Left lung (tissue), 10 donors: Measurements from ENCODE around the gene PRDX3. TPM values are rescaled to one million over a fixed set of nuclear protein-coding genes. Genes with fewer than 3 reads are reported as not detected.
A peak's percentile ranks its signal among the peaks of the same experiment; 100 is the strongest.
"Not testable (repeated sequence)": the region's sequence is repeated elsewhere in the genome, so short reads cannot be mapped to it uniquely, and the experiment has no call there.

Source experiments
- ATAC-seq: fragments of 200-7000 bp; cut with Tn5 transposase; one replicate; pipeline ENCODE4 v1.9.1; 2020; ENCODE audit warnings: moderate library complexity
- DNase-seq, 4 donors: peaks; one replicate each; pipeline ENCODE4 v3.0.0-alpha.2; 2013 to 2020
- H3K27ac ChIP-seq, 2 donors: fragments of 200-600 bp; sonication (generic) in 1 of 2; one replicate each; pipeline versions ENCODE4 v1.5.0 to v1.8.0; 2020 to 2021
- H3K27me3 ChIP-seq, 2 donors: fragments of 200-600 bp; sonication (generic) in 1 of 2; one replicate each; pipeline versions ENCODE4 v1.5.0 to v1.8.0; 2020 to 2021
- H3K36me3 ChIP-seq, 2 donors: fragments of 200-600 bp; sonication (generic) in 1 of 2; one replicate each; pipeline versions ENCODE4 v1.5.0 to v1.8.0; 2020 to 2021
- H3K4me1 ChIP-seq, 2 donors: fragments of 200-600 bp; one replicate each; pipeline ENCODE4 v1.8.0; 2021
- H3K4me3 ChIP-seq, 2 donors: fragments of 200-600 bp; sonication (generic) in 1 of 2; one replicate each; pipeline versions ENCODE4 v1.5.0 to v1.8.0; 2020 to 2021; ENCODE audit warnings: mild to moderate bottlenecking in 1 of 2
- H3K9me3 ChIP-seq, 2 donors: fragments of 200-600 bp; sonication (generic) in 1 of 2; one replicate each; pipeline versions ENCODE4 v1.5.0 to v1.8.0; 2020 to 2021
- intact Hi-C, 2 donors: fragments of 100-400 bp; cut with DNase I; formaldehyde crosslinking; loops; one replicate each; pipeline versions ENCODE4 v1.11.2 to v1.14.2; 2022
- polyA plus RNA-seq, 6 donors: library from polyadenylated mRNA; unstranded; fragments of 120-200 nt; gene quantifications; one replicate each; pipeline ENCODE4 v1.2.1, GENCODE V29; 2013; ENCODE audit not compliant: insufficient read length in 6 of 6
- total RNA-seq, 2 donors: library from RNA; stranded (reverse); fragmentation: NEBNext Ultra II Directional; extraction: Animal tissue kit (Norgen Biotek cat#: 25700); gene quantifications; one replicate each; pipeline ENCODE4 v1.2.1, GENCODE V29; 2021
- TF ChIP-seq, protein P1 (sequence below), 2 donors: fragments of 200-600 bp; sonication (generic) in 1 of 2; IDR thresholded peaks; one replicate each; pipeline versions ENCODE4 v1.5.0 to v1.8.0; 2021; ENCODE audit warnings: antibody characterized with exemption in 2 of 2
- donor health status: DM: no; HTN: yes; CAD: no.
- donor health status: DM: no; HTN: no; CAD: no.

PRDX3 gene
- total and polyA plus RNA-seq, 8 donors: 122 to 209 (median 183) TPM

GRCh38 chr10:119138346-119139306 lies 40.0 kb downstream of the PRDX3 start:
- Histone ChIP-seq H3K27me3 (no peaks in the 10 kb centered on the region), H3K9me3 (no peaks in the 10 kb centered on the region), H3K4me3 (no peak overlapping the region), H3K4me1 (peaks cover 0 to 29% of the 10 kb centered on the region in 2 donors), H3K27ac (no peak overlapping the region), H3K36me3 (peaks cover 0 to 21% of the 10 kb centered on the region in 2 donors)
- intact Hi-C loops: no loop called here
- DNase-seq (no peak), ATAC-seq (no peak)
- TF ChIP-seq, protein P1, sequence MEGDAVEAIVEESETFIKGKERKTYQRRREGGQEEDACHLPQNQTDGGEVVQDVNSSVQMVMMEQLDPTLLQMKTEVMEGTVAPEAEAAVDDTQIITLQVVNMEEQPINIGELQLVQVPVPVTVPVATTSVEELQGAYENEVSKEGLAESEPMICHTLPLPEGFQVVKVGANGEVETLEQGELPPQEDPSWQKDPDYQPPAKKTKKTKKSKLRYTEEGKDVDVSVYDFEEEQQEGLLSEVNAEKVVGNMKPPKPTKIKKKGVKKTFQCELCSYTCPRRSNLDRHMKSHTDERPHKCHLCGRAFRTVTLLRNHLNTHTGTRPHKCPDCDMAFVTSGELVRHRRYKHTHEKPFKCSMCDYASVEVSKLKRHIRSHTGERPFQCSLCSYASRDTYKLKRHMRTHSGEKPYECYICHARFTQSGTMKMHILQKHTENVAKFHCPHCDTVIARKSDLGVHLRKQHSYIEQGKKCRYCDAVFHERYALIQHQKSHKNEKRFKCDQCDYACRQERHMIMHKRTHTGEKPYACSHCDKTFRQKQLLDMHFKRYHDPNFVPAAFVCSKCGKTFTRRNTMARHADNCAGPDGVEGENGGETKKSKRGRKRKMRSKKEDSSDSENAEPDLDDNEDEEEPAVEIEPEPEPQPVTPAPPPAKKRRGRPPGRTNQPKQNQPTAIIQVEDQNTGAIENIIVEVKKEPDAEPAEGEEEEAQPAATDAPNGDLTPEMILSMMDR (IDR thresholded peaks at IDR 0.05): no peak

DNA sequence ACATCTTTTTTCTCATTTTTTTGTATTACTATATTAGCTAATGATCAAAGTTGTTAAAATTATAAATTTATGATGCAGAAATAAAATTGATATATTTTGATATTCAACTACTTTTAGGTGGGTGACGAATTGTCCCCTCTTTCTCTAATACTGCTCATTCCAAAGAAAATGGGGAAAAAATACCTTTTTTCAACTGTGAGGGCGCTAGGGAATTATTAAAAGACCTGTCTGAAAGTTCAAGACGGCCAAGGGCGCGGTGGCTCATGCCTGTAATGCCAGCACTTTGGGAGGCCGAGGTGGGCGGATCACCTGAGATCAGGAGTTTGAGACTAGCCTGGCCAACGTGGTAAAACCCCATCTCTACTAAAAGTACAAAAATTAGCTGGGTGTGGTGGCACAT lies 40.7 kb downstream of the PRDX3 start:
- H3K27me3 ChIP-seq, H3K9me3 ChIP-seq, H3K27ac ChIP-seq, DNase-seq, H3K4me3 ChIP-seq, intact Hi-C loops, ATAC-seq: not testable (repeated sequence)
- Histone ChIP-seq H3K4me1 (peaks cover 0 to 37% of the 10 kb centered on the region in 2 donors), H3K36me3 (peaks cover 0 to 23% of the 10 kb centered on the region in 2 donors)

DNA sequence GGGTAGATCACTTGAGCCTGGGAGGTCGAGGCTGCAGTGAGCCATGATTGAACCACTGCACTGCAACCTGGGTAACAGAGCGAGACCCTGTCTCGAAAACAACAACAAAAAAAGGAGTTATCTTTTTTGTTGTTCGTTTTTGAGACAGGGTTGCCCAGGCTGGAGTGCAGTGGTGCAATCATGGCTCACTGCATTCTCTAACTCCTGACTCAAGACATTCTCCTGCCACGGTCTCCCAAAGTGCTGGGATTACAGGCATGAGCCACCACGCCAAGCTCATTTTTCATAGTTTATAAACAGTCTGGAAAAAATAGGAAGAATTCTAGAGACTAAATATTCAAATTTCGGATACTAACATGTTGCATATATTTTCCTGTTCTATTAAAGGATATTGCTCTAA lies 42.5 kb downstream of the PRDX3 start:
- intact Hi-C loops: no loop called here
- TF ChIP-seq, protein P1 (IDR thresholded peaks at IDR 0.05): no peak
- no peaks in the 10 kb centered on the region for H3K9me3 ChIP-seq
- no peak overlapping the region for H3K4me3 ChIP-seq
- H3K36me3 ChIP-seq: peaks cover 0 to 25% of the 10 kb centered on the region in 2 donors
- peak overlapping the region in 1 of 2 donors; percentile 90 for H3K27ac ChIP-seq
- DNase-seq: no peak
- ATAC-seq: no peak
- H3K27me3 ChIP-seq: no peaks in the 10 kb centered on the region
- peaks cover 4 to 55% of the 10 kb centered on the region in 2 donors for H3K4me1 ChIP-seq

GRCh38 chr10:119135513-119135881 lies 43.1 kb downstream of the PRDX3 start:
- ATAC-seq: peak; percentile 8
- Histone ChIP-seq H3K4me1 (peaks cover 10 to 61% of the 10 kb centered on the region in 2 donors), H3K9me3 (no peaks in the 10 kb centered on the region), H3K4me3 (no peak overlapping the region), H3K27ac (peak overlapping the region in 1 of 2 donors; percentile 90), H3K27me3 (no peaks in the 10 kb centered on the region), H3K36me3 (peaks cover 0 to 21% of the 10 kb centered on the region in 2 donors)
- peak in 2 of 4 donors; percentile 38 to 65 for DNase-seq
- intact Hi-C loops: no loop called here
- TF ChIP-seq, protein P1 (IDR thresholded peaks at IDR 0.05): no peak

- Histone ChIP-seq H3K4me1 (peaks cover 15 to 72% of the 10 kb centered on the region in 2 donors), H3K36me3 (peaks cover 0 to 22% of the 10 kb centered on the region in 2 donors), H3K9me3 (no peaks in the 10 kb centered on the region), H3K4me3 (no peak overlapping the region), H3K27ac (peak overlapping the region in 1 of 2 donors; percentile 90), H3K27me3 (no peaks in the 10 kb centered on the region)
- ATAC-seq: no peak
- TF ChIP-seq, protein P1 (IDR thresholded peaks at IDR 0.05): no peak
- intact Hi-C loops: no loop called here
- no peak for DNase-seq
Measured at GRCh38 chr10:119133949-119134348, 44.7 kb downstream of the PRDX3 start.
